GM18909 (cell line): ENCODE data around the gene PYDC1.
A peak's percentile ranks its signal among the peaks of the same experiment; 100 is the strongest.
"Not testable (repeated sequence)": the region's sequence is repeated elsewhere in the genome, so short reads cannot be mapped to it uniquely, and the experiment has no call there.

Experiments
- ATAC-seq: cut with Tn5 transposase; IDR thresholded peaks from one replicate; pipeline ENCODE4 v1.9.1; 2021; ENCODE audit warnings: mild to moderate bottlenecking; ENCODE audit not compliant: unreplicated experiment, poor library complexity

The PYDC1 gene

DNA sequence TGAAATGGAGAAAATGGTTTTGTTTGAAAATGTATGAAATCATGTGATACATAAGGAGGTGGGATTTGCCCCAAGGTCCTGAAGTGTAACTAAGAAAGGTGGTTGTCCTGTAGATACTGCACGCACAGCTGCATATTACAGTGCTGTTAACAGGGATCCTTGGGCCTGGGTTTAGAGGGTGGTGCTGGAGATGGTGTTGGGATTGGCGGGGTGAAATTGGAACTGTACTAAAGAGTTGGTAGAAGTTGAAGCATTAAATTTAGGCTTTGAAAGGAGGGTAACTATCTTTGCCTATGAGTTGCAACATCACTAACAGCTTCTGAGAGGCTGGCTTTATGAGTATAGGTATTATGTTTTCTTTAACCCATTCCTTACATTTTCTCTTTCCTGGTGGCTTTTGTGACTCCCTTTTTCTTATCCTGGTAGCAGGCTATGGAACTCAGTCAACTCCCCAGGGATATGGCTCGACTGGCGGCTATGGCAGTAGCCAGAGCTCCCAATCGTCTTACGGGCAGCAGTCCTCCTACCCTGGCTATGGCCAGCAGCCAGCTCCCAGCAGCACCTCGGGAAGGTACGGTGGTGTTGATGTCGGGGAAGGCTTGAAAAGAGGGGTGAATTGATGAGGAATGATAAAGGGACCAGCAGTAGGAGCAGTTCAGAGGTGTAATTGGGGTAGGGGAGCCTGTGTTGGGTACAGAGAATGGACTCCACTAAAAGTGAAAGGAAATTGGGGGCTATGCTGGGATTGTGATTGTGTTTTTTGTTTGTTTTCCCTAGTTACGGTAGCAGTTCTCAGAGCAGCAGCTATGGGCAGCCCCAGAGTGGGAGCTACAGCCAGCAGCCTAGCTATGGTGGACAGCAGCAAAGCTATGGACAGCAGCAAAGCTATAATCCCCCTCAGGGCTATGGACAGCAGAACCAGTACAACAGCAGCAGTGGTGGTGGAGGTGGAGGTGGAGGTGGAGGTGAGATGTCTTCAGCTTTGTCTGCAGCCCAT lies 33.2 kb downstream of the PYDC1 start:
- ATAC-seq, result no peak

DNA sequence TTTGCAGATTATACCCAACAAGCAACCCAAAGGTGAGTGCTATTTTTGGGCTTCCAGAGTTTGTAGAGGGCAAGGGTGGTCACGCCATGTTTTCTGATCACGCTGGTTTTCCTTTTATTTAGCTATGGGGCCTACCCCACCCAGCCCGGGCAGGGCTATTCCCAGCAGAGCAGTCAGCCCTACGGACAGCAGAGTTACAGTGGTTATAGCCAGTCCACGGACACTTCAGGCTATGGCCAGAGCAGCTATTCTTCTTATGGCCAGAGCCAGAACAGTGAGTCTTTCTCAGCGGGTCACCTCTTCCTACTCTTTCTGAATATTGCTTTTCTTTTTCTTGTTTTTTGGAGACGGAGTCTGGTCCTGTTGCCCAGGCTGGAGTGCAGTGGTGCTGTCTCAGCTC lies 34.5 kb downstream of the PYDC1 start:
- ATAC-seq, result no peak

DNA sequence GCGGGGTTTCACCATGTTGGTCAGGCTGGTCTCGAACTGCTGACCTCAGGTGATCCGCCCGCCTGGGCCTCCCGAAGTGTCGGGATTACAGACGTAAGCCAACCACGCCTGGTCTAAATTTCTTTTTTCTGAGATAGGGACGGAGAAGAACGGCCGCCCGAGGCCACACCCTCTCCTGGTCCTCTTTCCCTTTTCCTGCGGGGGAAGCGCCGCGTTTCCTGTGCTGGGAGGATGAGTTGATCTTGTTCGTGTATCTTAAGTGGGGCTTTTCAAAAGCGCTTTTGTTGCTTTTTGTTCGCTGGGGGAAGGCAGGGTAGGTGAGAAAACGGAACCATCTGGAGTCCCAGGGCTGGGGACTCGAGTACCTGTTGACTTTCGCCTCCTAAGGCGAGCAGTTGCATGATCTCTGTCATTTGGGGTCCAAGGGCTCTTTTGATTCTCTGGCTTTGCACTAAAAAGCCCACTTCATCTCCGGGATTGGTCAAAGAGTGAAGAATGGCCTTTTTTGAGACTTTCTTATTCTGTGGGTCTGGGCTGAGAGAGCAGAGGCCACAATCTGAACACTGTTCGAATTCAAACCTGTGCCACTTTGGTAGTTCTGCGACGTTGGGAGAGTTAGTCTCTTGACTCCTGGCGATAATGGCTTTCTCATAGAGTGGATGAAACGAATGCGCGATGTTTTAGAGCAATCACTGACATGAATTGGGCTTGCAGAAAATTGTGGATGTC lies 35.7 kb downstream of the PYDC1 start:
- no peak for ATAC-seq

DNA sequence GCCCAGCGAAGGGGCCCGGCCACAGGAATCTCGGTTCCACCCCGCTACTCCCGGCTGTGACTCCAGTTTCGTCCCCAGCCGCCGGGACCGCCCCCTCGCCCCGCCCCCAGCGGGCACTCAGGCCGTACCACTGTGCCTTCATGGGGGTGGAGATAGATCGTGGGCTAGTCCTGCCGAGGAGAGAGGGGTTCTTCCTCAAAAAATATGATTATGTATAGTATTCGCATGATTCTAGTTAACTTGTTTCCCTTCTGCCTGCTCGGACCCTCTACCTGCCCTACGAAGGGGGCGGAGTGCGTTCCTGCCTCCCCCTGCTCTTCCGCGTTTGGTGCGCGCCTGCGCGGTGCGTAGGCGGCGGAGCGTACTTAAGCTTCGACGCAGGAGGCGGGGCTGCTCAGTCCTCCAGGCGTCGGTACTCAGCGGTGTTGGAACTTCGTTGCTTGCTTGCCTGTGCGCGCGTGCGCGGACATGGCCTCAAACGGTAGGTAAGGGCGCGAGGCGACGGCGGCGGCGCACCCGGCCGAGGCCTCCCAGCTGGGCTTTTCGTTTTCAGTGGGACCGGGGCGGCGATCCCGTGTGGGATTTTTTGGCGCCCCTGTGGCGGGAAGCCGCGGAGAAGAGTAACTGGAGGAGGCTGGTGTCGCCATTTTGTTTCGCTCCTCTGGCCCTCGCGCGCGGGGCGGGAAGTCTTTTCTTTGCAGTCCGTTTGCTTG lies 37.0 kb downstream of the PYDC1 start, which contains the start of gene FUS:
FUS (plus strand) TSS at position 393 of the 713 bp plus-strand sequence; CDS start at position 469, 76 bp downstream.
- ATAC-seq, result peak; percentile 63

DNA sequence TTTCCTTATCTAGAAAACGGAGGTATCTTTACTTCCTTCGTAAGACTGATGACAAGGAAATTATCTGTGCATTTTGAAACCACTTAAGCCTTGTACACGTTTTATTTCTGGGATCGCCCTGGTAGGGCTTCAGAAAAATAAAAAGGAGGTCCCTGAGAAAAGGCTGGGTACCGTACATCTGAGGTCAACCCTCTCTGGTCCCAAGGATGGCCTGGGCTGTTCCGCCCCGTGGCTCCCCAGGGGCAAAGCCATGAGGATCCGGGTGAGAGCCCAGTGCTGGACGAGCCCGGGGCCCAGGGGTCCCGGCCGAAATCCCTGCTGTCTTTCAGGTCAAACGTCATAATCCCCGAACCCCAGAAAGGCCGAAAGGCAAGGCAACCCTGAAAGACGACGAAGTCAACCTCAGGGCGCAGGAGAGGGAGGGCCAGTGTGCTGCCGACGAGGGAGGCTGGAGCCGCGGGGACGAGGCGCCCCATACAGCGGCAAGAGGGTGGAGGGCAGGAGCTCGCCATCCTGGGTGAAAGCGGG lies 37.7 kb downstream of the PYDC1 start:
- ATAC-seq, result peak; percentile 1

DNA sequence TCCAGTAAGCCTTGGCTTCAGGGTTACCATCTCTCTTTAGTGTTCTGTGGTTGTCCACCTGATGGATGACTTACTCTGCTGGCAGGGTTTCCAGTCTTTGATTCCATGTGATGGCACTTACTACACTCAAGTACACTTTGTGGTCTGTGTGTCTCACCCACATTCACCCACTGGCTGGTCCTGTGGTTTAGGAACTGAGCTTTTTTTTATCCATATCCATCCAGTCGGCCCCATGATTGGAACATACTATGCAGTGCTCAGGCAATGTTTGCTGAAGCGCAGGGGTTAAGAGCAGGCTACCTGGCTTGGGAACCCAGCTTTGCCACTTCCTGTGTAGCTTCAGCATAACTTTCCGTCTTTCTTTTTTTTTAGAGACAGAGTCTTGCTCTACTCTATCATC lies 39.8 kb downstream of the PYDC1 start:
- no peak for ATAC-seq

DNA sequence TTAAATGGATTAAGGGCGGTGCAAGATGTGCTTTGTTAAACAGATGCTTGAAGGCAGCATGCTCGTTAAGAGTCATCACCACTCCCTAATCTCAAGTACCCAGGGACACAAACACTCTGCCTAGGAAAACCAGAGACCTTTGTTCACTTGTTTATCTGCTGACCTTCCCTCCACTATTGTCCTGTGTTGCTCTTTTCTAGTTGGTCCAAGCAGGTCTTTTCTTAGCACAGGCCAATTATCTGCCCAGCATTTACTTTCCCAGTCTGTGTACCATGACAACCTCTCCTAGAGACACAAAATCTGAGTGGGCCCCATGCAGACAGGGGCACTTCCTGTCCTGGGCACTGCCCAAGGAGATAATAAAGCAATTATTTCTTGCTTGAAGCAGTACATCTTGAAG lies 46.9 kb downstream of the PYDC1 start:
- not testable (repeated sequence) for ATAC-seq

DNA sequence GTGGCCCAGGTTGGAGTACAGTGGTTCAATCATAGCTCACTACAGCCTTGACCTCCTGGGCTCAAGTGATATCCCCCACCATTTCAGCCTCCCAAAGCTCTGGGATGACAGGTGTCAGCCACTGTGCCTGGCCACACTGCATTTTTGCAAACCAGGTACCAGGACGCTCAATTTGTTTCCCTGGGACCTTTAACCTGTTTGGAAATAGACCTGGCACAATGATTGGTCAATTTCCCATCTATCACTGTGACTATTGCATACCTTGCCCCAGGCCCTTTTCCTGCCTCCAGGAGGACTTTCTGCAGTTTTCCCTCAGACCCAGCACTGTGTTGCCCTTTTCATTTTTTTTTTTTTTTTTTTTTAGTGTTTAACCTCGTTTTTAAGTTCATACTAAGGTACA lies 48.1 kb downstream of the PYDC1 start:
- ATAC-seq, result no peak

DNA sequence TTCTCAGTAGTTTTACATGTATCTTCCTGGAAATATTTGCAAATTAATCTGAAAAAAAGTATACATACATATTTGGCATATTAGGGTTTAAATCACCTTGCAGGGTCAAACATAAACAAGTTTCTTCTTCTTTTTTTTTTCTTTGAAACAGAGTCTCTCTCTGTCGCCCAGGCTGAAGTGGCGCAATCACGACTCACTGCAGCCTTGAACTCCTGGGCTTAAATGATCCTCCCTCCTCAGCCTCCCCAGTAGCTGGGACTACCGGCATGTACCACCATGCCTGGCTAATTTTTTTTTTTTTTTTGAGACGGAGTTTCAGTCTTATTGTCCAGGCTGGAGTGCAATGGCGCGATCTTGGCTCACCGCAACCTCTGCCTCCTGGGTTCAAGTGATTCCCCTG lies 49.6 kb downstream of the PYDC1 start:
- ATAC-seq, result no peak
